Neural cell (in vitro differentiated cells): ENCODE results near the gene CANX.

Experiments used
- CTCF ChIP-seq: fragments of 450-650 bp; IDR thresholded peaks from 2 replicates; pipeline ENCODE4 v1.5.1; 2014; ENCODE audit warnings: antibody characterized with exemption, mild to moderate bottlenecking, moderate library complexity; ENCODE audit not compliant: poor library complexity, severe bottlenecking
- EP300 ChIP-seq: fragments of 450-650 bp; conservative IDR thresholded peaks from 2 replicates; pipeline ENCODE4 v1.6.1; 2014; ENCODE audit warnings: antibody characterized with exemption, mild to moderate bottlenecking, moderate library complexity; ENCODE audit not compliant: poor library complexity, severe bottlenecking
- EZH2 ChIP-seq: fragments of 200-600, 300-800 bp; shearing (Covaris generic), sonication (generic); IDR thresholded peaks from 2 replicates; pipeline ENCODE4 v1.6.1; 2014; ENCODE audit warnings: antibody characterized with exemption, low read length, borderline replicate concordance, mild to moderate bottlenecking; ENCODE audit not compliant: insufficient read depth, poor library complexity, severe bottlenecking
- MXI1 ChIP-seq: fragments of 450-650 bp; conservative IDR thresholded peaks from 2 replicates; pipeline ENCODE4 v1.6.1; 2014; ENCODE audit warnings: antibody characterized with exemption, mild to moderate bottlenecking; ENCODE audit not compliant: poor library complexity, severe bottlenecking
- POLR2AphosphoS5 ChIP-seq: IDR thresholded peaks from 2 replicates; pipeline ENCODE4 v1.6.1; 2012
- RAD21 ChIP-seq: fragments of 450-650 bp; conservative IDR thresholded peaks from 2 replicates; pipeline ENCODE4 v1.6.1; 2014; ENCODE audit warnings: antibody characterized with exemption, mild to moderate bottlenecking, moderate library complexity
- REST ChIP-seq: IDR thresholded peaks from 2 replicates; pipeline ENCODE4 v1.6.1; 2012; ENCODE audit warnings: borderline replicate concordance
- TAF1 ChIP-seq: IDR thresholded peaks from 2 replicates; pipeline ENCODE4 v1.6.1; 2012; ENCODE audit warnings: low read depth

GRCh38 chr5:179694561-179694960 lies 4.2 kb upstream of the CANX start:
- TF ChIP-seq POLR2AphosphoS5, result no peak
- no peak for TF ChIP-seq CTCF
- no peak for TF ChIP-seq EZH2
- TF ChIP-seq RAD21, result no peak
- TF ChIP-seq EP300, result no peak
- TF ChIP-seq MXI1, result no peak
- no peak for TF ChIP-seq TAF1
- TF ChIP-seq REST, result no peak
